Type B pancreatic cell (in vitro differentiated cells): ENCODE measurements around the gene MYL9. TPM values are rescaled to one million over a fixed set of nuclear protein-coding genes. Genes with fewer than 3 reads are reported as not detected.

Source experiments
- DNase-seq: peaks from one replicate; pipeline ENCODE4 v3.0.0; 2021; ENCODE audit warnings: mixed read lengths; ENCODE audit not compliant: unreplicated experiment; ENCODE audit errors: extremely low spot score
- H3K27ac Mint-ChIP-seq: 2 replicates; pipeline ENCODE4 v1.8.0; 2021; ENCODE audit warnings: mild to moderate bottlenecking, mixed read lengths
- H3K27me3 Mint-ChIP-seq: 2 replicates; pipeline ENCODE4 v1.8.0; 2021; ENCODE audit warnings: mixed read lengths
- H3K36me3 Mint-ChIP-seq: 2 replicates; pipeline ENCODE4 v1.8.0; 2021; ENCODE audit warnings: mixed read lengths
- H3K4me1 Mint-ChIP-seq: one replicate; pipeline ENCODE4 v1.8.0; 2021; ENCODE audit warnings: mixed read lengths; ENCODE audit not compliant: unreplicated experiment
- H3K4me3 Mint-ChIP-seq: 2 replicates; pipeline ENCODE4 v1.8.0; 2021; ENCODE audit warnings: mild to moderate bottlenecking, mixed read lengths
- H3K9me3 Mint-ChIP-seq: 2 replicates; pipeline ENCODE4 v1.8.0; 2021; ENCODE audit warnings: mixed read lengths
- CTCF ChIP-seq: fragments of 200-600 bp; sonication (generic); conservative IDR thresholded peaks from 2 replicates; pipeline ENCODE4 v1.5.0; 2021; ENCODE audit warnings: antibody characterized with exemption, mild to moderate bottlenecking
- total RNA-seq: library from RNA; stranded (reverse); gene quantifications from 2 replicates; pipeline ENCODE4 v1.2.1, GENCODE V29; 2021; ENCODE audit warnings: low replicate concordance

The MYL9 gene
- total RNA-seq, 1 donor from 2014 or later: 59.0 TPM

- Mint-ChIP-seq H3K36me3 (no peaks in the 10 kb centered on the region), H3K4me1 (no peaks in the 10 kb centered on the region), H3K9me3 (no peaks in the 10 kb centered on the region), H3K27ac (no peak overlapping the region), H3K4me3 (no peak overlapping the region), H3K27me3 (no peaks in the 10 kb centered on the region)
- no peak for DNase-seq
- TF ChIP-seq CTCF: no peak
Observed at GRCh38 chr20:36548704-36549627, 7.6 kb downstream of the MYL9 start.

GRCh38 chr20:36549628-36549941 is 8.3 kb downstream of the MYL9 start:
- H3K27me3 Mint-ChIP-seq: no peaks in the 10 kb centered on the region
- H3K4me3 Mint-ChIP-seq: no peak overlapping the region
- no peak for DNase-seq
- no peaks in the 10 kb centered on the region for H3K4me1 Mint-ChIP-seq
- TF ChIP-seq CTCF: no peak
- no peaks in the 10 kb centered on the region for H3K9me3 Mint-ChIP-seq
- no peaks in the 10 kb centered on the region for H3K36me3 Mint-ChIP-seq
- H3K27ac Mint-ChIP-seq: no peak overlapping the region

- no peak overlapping the region for H3K27ac Mint-ChIP-seq
- no peak overlapping the region for H3K4me3 Mint-ChIP-seq
- no peaks in the 10 kb centered on the region for H3K36me3 Mint-ChIP-seq
- DNase-seq: no peak
- no peak for TF ChIP-seq CTCF
- H3K4me1 Mint-ChIP-seq: no peaks in the 10 kb centered on the region
- H3K27me3 Mint-ChIP-seq: no peaks in the 10 kb centered on the region
- H3K9me3 Mint-ChIP-seq: no peaks in the 10 kb centered on the region
Observed at GRCh38 chr20:36549942-36550789, 8.8 kb downstream of the MYL9 start.

- Mint-ChIP-seq H3K9me3 (no peaks in the 10 kb centered on the region), H3K4me3 (no peak overlapping the region), H3K27ac (no peak overlapping the region), H3K27me3 (no peaks in the 10 kb centered on the region), H3K36me3 (no peaks in the 10 kb centered on the region), H3K4me1 (no peaks in the 10 kb centered on the region)
- TF ChIP-seq CTCF: no peak
- DNase-seq: no peak
Observed at GRCh38 chr20:36550790-36551299, 9.5 kb downstream of the MYL9 start.

DNA sequence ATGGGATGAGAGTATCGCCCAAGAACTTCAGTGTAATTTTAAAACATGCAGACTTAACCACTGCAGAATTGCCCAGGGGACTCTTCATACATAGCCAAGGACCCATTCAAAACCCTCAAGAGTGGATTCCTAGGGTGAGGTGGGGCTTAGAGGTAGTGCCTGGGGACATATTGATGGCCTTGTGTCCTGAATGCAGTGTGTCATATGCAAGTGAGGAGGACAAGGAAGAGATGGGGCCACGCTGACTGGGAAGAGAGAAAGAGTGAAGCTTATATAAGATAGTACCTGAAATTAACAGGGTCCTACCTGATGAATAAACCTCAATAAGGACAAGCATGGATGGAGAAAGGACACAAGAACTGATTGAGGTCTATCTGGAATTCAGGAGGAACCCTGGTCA is 13.9 kb downstream of the MYL9 start:
- Mint-ChIP-seq H3K4me3 (no peak overlapping the region), H3K36me3 (no peaks in the 10 kb centered on the region), H3K27ac (no peak overlapping the region)

More for the DNA sequence above, 13.9 kb downstream of the MYL9 start:
- DNase-seq: no peak
- H3K4me1 Mint-ChIP-seq: peaks cover 5% of the 10 kb centered on the region
- no peaks in the 10 kb centered on the region for H3K27me3 Mint-ChIP-seq
- H3K9me3 Mint-ChIP-seq: no peaks in the 10 kb centered on the region
- TF ChIP-seq CTCF: no peak
